GM19324 (cell line): ENCODE results near the gene KLHL40.

Experiments
- ATAC-seq: cut with Tn5 transposase; IDR thresholded peaks from one replicate; pipeline ENCODE4 v1.9.1; 2021; ENCODE audit warnings: mild to moderate bottlenecking, moderate library complexity; ENCODE audit not compliant: unreplicated experiment, low FRiP score

Gene KLHL40

DNA sequence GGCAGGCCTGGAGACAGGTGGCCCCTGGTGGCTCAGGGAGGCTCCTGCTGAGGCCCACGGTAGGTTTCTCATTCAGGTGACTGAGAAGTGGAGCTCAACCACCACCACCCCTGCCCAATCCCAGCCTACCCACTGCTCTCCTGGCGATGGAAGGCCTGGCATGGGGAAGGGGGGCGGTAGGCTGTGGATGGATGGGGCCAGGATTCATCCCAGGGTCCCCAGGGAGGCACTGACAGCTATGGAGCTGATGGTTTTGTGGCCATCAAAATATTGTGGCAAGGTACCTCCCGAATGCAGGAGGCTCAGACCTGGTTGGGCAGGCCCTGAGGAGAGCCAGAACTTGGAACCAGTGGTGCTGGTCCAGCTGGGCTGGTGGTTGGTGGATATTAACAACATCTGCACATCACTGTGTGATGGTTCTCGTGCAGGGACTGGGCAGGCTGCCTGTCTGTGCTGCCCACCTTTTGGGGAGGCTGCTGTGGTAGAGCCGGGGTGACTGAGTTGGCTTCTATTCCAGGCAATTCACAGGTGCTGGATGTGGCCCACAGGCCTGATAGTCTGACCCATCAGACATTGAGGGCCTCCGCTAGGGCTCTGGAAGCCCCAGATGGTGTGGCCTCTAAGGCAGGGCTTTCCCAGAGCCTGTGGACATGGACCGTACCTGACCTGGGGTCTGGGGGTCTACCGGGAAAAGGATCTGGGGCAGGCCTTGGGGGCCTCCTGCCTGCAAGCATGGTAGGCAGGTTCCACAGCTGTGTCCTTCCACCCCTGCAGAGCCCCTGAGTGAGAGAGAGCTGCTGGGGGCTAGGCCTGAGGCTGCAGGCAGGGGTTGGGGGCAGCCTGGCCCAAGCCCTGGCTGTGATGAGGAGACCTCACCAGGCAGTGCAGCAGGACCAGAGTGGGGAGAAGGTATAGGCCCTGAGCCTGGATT lies 28.4 kb upstream of the KLHL40 start:
- ATAC-seq: no peak

DNA sequence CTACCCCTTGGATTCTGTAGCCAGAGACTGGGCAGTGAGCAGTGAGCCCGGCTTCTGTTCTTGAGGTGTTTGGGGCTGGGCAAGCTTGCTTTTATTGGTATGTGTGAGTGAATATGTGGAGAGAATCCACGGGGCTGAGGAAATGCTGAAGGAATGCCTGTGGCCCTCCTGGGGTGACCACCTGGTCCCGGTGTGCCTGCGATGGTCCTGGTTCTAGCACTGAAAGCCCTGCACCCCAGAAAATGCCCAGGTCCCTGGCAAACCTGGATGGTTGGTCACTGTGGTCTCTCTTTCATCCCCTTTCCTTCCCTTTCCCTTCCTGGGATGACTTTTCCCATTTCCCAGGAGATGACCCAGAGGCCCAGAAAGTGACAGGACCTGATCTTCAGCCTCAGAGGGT lies 27.7 kb upstream of the KLHL40 start:
- no peak for ATAC-seq

DNA sequence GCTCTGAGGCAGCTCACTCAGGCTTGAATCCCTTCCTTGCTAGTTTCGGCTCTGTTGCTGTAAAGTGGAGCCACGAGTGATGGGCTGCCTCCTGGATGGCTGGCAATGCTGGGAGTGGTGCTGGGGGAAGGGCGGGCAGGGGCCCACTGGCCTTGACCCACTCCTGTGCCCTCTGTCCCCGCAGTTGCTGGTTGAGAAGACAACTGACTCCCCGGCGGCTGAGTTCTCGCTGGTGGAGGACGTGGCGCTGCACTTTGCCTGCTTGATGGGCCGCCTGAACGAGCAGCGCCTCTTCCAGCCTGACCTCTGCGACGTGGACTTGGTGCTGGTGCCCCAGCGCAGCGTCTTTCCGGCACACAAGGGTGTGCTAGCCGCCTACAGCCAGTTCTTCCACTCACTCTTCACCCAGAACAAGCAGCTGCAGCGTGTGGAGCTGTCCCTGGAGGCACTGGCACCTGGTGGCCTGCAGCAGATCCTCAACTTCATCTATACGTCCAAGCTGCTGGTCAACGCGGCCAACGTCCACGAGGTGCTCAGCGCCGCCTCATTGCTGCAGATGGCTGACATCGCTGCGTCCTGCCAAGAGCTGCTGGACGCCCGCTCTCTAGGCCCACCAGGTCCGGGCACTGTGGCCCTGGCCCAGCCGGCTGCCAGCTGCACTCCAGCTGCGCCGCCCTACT lies 27.1 kb upstream of the KLHL40 start:
- no peak for ATAC-seq

DNA sequence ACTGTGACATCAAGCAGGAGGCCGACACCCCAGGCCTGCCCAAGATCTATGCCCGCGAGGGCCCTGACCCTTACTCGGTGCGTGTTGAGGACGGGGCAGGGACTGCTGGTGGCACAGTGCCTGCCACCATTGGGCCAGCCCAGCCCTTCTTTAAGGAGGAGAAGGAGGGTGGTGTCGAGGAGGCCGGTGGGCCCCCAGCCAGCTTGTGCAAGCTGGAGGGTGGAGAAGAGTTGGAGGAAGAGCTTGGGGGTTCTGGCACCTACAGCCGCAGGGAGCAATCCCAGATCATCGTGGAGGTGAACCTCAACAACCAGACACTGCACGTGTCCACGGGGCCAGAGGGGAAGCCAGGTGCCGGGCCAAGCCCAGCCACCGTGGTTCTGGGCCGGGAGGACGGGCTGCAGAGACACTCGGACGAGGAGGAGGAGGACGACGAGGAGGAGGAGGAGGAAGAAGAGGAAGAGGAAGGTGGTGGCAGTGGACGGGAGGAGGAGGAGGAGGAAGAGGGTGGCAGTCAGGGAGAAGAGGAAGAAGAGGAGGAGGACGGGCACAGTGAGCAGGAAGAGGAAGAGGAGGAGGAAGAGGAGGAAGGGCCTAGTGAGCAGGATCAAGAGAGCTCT lies 26.5 kb upstream of the KLHL40 start:
- no peak for ATAC-seq

DNA sequence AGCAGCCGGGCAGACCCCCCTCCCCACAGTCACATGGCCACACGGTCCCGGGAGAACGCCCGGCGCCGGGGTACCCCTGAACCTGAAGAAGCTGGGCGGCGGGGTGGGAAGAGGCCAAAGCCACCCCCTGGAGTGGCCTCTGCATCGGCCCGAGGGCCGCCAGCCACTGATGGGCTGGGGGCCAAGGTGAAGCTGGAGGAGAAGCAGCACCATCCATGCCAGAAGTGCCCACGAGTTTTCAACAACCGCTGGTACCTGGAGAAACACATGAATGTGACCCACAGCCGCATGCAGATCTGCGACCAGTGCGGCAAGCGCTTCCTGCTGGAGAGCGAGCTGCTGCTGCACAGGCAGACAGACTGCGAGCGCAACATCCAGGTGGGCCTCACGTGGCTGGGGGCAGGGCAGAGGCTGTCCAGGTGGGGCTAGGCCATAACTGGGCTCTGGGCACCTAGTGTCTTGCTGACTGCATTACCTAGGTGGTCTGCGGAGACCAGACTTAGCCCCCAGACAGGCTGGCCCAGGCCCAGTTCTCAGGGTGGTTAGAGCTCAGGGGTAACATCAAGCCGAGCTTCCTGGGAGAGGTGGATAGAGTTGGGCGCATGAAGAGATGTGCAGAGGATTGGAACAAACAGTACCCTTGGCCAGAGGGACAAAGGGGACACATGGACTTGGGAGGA lies 25.7 kb upstream of the KLHL40 start:
- no peak for ATAC-seq

DNA sequence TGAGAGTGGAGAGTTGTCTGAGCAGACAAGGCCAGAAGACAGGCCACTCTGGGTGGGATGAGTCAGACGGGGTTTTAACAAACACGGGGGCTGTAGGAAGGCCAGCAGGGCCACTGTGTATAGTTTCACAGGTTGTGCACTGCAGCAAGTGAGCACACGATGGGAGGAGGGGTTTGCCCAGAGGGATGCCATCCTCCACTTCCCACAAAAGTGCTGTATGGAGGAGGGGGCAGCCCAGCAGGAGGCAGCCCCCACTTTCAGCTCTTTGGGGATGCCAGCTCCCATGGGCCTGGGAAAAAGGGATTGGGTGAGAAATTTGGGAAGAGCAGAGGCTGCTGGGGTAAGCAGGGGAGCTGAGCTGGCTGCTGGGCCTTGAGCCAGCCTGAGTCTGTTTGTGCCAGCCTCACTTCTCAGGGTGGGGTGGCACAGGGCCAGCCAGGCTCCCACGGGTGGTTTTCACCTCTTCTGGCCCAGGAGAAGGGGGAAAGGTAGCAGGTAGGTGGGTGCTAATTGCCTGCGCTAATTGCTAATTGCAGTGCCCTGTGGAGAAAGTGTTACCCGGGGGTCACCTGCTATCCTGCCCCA lies 25.1 kb upstream of the KLHL40 start:
- no peak for ATAC-seq

DNA sequence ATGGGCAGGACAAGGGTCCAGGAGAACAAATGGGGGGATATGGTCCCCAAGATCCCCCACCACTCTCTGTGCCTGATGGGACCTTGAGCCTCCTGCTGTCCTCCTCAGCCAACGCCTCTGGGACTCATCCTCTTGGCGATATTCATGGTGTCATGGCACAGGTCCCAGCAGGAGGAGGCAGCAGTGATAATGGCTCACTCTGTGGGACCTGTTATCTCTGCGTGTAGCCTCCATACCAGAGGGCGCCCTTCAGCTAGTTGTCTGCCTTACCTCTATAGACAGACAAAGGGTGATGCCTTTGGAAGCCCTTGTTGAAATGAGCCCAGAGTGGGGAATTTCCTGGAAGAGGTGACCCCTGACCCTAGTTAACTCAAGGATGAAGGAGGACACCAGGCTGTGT lies 24.4 kb upstream of the KLHL40 start:
- no peak for ATAC-seq

DNA sequence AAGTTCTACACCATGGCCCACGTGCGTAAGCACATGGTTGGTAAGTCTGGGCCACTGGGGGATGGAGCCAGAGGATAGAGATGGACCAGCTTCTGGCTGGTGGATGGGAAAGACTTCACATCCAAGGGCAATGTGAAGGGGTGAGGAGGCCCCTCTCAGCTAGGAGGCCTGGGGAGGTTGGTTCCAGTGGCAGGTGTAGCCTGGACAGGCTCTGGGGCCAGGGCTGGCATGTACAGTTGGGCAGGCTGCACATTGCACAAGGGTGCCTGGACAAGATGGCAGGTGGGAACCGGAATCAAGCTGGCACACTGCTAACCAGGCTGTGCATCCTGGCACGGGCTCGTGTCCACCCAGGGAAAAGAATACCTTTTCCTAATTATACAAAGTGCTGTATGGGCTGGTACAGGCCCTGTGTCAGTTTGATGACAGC lies 23.7 kb upstream of the KLHL40 start:
- ATAC-seq: no peak

DNA sequence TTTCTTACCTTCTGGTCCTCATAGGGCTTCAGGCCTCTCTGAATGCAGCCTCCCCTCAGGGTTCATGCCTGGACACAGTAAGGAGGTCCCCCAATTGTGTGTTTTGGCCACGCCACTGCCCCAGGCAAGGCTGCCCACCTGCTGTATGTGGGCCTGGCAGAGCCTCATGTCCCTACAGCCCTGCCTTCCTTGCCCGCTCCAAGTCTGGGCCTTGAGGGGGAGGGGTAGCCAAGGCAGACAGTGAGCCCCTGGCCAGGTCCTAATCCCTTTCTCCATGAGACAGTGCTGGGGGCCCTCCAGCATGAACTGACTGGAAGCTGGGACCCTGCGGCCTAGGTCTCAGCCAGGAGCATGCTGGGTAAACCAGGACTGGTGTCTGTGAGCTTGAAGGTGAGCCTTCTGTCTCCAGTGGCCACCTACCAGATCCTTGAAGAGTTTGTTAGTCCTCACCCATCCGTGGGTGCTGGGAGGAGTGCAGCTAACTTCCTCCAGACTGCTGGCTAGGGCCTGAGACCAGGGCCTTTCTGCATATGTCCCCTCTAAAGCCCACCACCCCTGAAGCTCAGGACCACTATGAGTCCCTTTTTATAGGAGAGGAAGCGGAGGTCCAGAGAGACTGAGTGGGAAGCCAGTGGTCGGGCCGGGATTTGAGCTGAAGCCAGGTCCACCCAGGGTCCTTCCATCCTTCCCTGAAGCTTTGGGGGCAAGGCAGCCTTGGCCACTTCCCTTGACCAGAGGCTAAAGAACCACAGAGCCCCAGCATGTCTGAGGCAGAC lies 23.1 kb upstream of the KLHL40 start:
- no peak for ATAC-seq

DNA sequence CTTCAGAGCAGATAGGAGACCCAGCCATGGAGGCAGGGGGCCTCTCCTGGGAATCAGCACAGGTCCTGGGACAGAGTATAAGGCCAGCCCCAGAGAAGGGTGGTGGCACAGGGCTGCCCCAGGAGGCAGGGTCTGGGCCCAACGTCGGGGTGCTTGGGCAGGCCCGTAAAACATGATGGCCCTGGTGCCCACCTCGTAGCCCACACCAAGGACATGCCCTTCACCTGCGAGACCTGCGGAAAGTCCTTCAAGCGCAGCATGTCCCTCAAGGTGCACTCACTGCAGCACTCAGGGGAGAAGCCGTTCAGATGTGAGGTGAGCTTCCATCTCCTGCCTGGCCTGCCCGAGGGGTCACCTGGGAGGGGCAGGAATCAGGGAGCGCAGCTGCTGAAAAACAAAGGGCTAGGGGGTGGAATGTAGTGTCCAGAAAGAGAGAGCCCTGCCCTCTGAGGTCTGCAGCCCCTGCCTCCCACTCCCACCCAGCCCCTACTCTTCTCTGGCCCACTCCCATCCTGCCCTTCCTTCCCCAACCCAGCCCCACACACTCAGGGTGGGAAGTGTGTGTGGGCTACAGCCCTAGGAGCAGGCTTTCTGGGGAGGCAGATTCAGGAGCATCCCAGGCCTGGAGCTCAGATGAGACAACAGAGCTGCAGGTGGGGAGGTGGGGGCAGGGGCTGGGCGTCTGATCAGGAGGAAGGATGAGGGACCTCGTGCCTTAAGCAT lies 22.4 kb upstream of the KLHL40 start:
- no peak for ATAC-seq

DNA sequence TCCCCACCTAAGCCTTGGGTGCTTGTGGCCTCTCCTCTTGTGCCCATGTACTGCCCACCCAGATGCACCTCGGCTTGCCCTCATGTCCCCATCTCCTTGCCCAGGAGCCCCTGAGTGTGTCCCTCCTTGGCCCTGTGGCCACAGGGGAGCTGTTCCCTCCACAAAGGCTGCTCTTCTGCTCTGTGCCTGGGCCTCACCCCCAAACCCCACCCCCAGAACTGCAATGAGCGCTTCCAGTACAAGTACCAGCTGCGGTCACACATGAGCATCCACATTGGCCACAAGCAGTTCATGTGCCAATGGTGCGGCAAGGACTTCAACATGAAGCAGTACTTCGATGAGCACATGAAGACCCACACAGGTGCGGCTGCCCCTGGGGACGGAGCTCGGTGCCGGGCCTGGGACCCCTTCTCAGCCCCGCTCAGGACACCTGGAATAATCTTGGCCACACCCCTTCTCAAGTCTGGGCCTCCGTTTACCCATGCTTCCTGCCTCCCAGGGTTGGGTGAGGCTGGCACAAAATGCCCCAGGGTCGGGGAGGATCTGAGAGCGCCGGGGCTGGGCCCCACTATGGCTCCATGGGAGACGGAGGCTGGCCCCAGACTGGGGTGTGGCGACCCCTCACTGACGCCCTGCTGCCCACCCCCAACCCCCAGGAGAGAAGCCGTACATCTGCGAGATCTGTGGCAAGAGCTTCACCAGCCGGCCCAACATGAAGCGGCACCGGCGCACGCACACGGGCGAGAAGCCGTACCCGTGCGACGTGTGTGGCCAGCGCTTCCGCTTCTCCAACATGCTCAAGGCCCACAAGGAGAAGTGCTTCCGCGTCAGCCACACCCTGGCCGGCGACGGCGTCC lies 21.5 kb upstream of the KLHL40 start:
- no peak for ATAC-seq

DNA sequence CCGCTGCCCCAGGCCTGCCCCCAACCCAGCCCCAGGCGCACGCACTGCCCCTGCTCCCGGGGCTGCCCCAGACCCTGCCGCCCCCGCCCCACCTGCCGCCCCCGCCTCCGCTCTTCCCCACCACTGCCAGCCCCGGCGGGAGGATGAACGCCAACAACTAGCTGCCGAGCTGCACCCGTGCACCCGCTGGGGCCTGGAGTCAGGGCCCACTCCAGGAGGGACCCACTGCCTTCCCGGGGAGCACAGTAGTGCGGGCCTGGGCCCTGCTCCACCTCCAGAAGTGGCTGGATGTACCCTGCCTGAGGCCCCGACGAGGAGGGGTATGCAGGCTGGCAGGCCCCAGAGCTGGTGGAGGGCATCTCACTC lies 20.9 kb upstream of the KLHL40 start:
- no peak for ATAC-seq

DNA sequence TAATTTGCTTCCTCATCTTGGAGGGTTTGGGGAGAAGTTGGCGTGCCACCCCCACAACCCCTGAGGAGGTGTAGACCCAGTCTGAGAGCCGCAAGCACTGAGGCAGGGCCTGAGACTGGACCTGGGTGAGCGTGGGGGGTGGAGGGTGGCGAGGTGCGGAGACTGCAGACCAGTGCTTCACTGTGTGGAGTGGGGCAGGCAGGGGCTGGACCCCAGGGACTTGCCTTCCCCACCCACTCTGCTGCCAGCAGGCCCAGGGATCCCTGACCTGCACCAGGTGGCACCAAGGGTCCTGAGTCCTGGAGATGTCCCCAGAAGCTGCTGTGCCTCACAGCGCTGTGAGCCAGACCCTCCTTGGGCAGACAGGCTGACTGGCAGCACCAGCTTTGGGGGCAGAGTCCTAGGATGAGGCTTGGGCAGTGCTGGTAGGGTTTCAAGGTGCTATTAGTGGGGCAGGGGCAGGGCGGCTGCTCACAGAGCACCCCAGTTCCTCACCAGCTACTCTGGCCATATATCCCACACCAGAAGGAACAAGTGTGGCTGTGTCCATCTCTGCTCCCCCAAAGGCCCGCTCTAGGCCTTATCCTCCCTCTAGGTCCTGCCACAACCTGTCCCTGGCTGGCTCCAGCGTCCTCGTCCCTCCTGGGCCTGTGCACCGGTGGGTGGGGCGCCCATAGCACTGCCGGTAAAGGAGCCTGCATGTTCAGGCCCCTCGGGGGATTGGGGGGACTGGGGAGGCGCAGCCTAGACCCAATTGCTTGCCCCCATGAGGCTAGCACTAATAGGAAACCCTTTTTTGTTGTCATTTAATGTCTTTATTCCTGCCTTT lies 20.1 kb upstream of the KLHL40 start:
- no peak for ATAC-seq

DNA sequence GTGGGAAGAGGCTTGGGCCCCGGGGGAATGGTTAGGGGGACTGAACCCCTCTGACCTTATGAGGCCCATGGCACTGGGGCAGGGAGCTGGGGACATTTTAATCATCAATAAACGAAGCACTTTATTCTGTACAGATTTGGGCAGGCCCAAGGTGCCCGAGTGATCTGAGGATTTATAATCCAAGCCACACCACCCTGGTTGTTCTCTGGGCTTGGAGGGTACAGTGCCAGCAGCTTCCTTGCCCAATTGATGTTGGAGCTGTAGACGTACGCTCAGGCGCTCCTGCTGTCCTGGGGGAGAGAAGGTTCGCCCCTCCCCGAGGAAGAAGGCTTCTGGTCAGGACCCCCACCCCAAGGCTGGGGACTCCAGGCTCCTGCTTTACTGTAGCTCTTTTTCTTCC lies 19.3 kb upstream of the KLHL40 start:
- no peak for ATAC-seq

DNA sequence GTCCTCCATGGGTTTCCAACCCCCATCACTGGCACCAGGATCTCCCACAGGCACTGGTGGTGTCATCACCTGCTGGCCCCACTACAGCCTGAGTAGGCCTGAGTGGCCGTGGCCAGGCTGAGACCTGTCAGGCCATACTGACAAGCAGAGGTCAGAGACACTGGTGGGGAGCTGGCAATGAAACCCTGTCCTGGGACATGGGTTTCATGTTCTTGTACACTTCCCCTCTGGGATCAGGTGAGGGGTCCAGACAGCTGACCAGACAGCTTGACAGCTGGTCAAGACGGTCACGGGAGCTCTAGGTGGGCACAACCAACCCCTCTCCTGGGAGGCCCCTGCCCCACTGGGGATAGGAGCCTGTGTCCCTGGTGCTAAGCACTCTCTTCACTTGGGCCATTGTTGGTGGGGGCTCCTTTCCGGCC lies 18.7 kb upstream of the KLHL40 start:
- ATAC-seq: no peak

DNA sequence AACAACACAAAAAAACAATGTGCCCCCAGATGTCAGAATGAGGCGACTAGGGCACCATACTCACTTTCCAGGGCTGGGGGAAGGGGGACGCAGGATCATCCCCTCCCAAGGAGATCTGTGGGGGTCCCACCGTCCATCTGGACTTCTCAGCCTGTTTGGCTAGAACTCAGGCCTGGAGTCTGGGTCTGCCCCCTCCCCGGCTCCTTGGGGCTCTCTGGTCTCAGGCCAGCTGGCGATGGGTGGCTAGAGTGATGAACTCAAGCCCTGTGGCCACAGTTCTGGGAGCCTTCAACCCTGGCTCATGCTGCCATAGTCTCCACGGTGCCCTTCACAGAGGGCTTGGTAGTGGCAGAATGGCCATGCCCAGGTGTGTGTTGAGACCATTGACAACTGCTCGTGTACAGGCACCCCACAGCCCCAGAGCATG lies 18.2 kb upstream of the KLHL40 start:
- ATAC-seq: no peak
